Body of pancreas (tissue), 4 donors: ENCODE data around the gene KRTAP5-9.

Source experiments
- POLR2A ChIP-seq, 3 donors: fragments of 450-650 bp; IDR thresholded peaks; one replicate each; pipeline ENCODE4 v1.6.1; 2016; ENCODE audit warnings: antibody characterized with exemption in 3 of 3, mild to moderate bottlenecking in 2 of 3
- TF ChIP-seq, protein P1 (sequence below), 7 experiments: fragments of 450-650 bp in 4 of 7; fragments of 200-600 bp in 3 of 7; sonication (generic) in 3 of 7; IDR thresholded peaks; one replicate each; pipeline ENCODE4 v1.5.1; 2016 to 2019; ENCODE audit warnings: antibody characterized with exemption in 7 of 7

DNA sequence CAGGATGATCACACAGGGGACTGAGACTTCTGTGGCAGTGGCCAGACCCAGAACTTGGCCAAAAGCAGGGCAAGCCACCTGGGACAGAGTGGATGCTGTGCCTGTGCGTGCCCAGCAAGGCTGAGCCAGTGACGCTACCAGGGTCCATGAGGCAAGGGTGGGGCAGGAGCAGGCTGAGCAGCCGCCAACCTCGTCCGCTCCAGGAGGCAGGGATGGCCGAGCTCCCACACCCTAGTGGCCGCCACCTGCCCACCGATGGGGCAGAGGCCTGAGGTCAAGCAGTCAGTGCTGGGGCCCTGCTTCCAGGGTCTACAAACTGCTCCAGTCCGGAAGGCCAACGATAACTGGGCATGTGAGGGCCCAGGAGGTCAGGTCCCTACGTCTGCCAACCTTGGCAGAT, 7.3 kb downstream of the KRTAP5-9 start:
- TF ChIP-seq, protein P1, sequence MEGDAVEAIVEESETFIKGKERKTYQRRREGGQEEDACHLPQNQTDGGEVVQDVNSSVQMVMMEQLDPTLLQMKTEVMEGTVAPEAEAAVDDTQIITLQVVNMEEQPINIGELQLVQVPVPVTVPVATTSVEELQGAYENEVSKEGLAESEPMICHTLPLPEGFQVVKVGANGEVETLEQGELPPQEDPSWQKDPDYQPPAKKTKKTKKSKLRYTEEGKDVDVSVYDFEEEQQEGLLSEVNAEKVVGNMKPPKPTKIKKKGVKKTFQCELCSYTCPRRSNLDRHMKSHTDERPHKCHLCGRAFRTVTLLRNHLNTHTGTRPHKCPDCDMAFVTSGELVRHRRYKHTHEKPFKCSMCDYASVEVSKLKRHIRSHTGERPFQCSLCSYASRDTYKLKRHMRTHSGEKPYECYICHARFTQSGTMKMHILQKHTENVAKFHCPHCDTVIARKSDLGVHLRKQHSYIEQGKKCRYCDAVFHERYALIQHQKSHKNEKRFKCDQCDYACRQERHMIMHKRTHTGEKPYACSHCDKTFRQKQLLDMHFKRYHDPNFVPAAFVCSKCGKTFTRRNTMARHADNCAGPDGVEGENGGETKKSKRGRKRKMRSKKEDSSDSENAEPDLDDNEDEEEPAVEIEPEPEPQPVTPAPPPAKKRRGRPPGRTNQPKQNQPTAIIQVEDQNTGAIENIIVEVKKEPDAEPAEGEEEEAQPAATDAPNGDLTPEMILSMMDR (IDR thresholded peaks at IDR 0.05): no peak
- TF ChIP-seq POLR2A (IDR thresholded peaks at IDR 0.05): no peak
